OCI-LY3 (cell line): Measurements from ENCODE around the gene TET1.

Experiments
- CTCF ChIP-seq: fragments of 200-600, 300-600 bp; sonication (generic); IDR thresholded peaks from 2 replicates; pipeline ENCODE4 v1.5.1; 2014; ENCODE audit warnings: antibody characterized with exemption, low read length, low read depth
- EZH2phosphoT487 ChIP-seq: fragments of 200-600 bp; shearing (Covaris generic); IDR thresholded peaks from 2 replicates; pipeline ENCODE4 v1.6.1; 2018; ENCODE audit warnings: antibody characterized with exemption, mixed run types, low read depth

- no peak for TF ChIP-seq CTCF
- TF ChIP-seq EZH2phosphoT487, result no peak
These were observed 161.7 kb downstream of the TET1 start for GRCh38 chr10:68721673-68722335.
